Measurements from ENCODE around the gene METTL8.
A peak's percentile ranks its signal among the peaks of the same experiment; 100 is the strongest.

Gene METTL8

DNA sequence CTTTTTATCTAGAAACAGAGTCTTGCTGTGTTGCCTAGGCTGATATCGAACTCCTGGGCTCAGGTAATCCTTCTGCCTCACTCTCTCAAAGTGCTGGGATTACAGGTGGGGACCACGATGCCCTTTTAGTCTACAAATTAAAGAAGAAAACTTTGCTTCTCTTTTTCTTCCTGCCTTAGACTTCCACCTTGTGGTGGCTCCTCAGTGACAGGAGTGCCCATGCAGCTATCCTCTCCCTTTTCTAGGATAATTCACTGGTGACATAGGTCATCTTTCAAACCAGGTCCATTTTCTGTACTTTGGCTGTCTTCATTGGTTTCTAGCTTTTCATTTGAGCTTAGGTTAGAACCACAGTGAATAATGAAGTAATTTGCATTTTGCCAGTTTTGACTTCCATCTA is 13.9 kb upstream of the METTL8 start:
- CTCF ChIA-PET: interaction anchor here (0.7 kb wide), 2 partner anchors 15 to 96 kb away, joined by 4 to 5 read pairs; no protein-coding TSS in a partner anchor
- POLR2A ChIA-PET (ENCODE audit: low non-redundant PET): no interaction called here
- H3K27ac ChIP-seq: no peak overlapping the region
- no peak for DNase-seq (ENCODE audit: low spot score)
- TF ChIP-seq, protein P1, sequence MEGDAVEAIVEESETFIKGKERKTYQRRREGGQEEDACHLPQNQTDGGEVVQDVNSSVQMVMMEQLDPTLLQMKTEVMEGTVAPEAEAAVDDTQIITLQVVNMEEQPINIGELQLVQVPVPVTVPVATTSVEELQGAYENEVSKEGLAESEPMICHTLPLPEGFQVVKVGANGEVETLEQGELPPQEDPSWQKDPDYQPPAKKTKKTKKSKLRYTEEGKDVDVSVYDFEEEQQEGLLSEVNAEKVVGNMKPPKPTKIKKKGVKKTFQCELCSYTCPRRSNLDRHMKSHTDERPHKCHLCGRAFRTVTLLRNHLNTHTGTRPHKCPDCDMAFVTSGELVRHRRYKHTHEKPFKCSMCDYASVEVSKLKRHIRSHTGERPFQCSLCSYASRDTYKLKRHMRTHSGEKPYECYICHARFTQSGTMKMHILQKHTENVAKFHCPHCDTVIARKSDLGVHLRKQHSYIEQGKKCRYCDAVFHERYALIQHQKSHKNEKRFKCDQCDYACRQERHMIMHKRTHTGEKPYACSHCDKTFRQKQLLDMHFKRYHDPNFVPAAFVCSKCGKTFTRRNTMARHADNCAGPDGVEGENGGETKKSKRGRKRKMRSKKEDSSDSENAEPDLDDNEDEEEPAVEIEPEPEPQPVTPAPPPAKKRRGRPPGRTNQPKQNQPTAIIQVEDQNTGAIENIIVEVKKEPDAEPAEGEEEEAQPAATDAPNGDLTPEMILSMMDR (conservative IDR thresholded peaks at IDR 0.05; ENCODE audit: low read depth): no peak

DNA sequence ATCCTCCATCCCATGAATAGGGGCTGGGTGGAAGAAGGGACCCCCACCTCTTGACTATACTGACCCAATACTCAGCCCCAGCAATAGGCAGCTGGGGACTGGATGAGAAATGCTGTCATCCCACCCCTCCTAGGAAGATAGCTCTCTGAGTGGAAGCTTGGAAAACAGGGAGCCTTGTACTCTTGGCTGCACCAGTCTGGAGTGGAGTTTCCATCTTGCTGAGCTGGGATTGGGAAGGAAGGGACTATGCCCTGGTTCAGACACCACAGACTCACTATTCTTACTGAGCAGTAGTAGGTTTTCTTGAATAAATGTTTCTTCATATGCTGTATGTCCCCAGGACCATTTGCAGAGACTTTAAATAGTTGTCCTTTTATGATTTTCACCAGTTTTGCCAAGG is 7.7 kb upstream of the METTL8 start:
- no peak overlapping the region for H3K27ac ChIP-seq
- POLR2A ChIA-PET (ENCODE audit: low non-redundant PET): no interaction called here
- DNase-seq (ENCODE audit: low spot score): no peak
- CTCF ChIA-PET: no interaction called here
- TF ChIP-seq, protein P1 (conservative IDR thresholded peaks at IDR 0.05; ENCODE audit: low read depth): no peak

DNA sequence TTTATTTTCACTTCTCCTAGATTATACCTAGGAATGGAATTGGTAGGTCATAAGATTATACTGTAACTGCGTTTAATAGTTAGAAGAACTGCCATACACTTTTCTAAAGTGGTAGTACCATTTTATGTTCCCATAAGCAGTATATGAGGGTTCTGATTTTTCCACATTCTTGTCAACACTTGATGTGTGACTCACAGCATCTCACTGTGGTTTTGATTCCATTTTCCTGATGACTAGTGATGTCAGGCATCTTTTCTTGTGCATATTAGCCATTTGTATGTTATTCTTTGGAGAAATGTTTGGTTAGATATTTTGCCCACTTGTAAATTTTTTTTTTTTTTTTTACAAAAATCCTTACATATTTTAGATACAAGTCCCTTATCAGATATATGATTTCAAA is 2.5 kb upstream of the METTL8 start:
- CTCF ChIA-PET: no interaction called here
- H3K27ac ChIP-seq: peak overlapping the region; percentile 49; the same call in 1 of the 2 replicates
- peak; percentile 47 for DNase-seq (ENCODE audit: low spot score)
- POLR2A ChIA-PET (ENCODE audit: low non-redundant PET): interaction anchor here (0.5 to 0.6 kb wide), 2 partner anchors 74 to 459 kb away, joined by 3 read pairs; no protein-coding TSS in a partner anchor
- TF ChIP-seq, protein P1 (conservative IDR thresholded peaks at IDR 0.05; ENCODE audit: low read depth): no peak

DNA sequence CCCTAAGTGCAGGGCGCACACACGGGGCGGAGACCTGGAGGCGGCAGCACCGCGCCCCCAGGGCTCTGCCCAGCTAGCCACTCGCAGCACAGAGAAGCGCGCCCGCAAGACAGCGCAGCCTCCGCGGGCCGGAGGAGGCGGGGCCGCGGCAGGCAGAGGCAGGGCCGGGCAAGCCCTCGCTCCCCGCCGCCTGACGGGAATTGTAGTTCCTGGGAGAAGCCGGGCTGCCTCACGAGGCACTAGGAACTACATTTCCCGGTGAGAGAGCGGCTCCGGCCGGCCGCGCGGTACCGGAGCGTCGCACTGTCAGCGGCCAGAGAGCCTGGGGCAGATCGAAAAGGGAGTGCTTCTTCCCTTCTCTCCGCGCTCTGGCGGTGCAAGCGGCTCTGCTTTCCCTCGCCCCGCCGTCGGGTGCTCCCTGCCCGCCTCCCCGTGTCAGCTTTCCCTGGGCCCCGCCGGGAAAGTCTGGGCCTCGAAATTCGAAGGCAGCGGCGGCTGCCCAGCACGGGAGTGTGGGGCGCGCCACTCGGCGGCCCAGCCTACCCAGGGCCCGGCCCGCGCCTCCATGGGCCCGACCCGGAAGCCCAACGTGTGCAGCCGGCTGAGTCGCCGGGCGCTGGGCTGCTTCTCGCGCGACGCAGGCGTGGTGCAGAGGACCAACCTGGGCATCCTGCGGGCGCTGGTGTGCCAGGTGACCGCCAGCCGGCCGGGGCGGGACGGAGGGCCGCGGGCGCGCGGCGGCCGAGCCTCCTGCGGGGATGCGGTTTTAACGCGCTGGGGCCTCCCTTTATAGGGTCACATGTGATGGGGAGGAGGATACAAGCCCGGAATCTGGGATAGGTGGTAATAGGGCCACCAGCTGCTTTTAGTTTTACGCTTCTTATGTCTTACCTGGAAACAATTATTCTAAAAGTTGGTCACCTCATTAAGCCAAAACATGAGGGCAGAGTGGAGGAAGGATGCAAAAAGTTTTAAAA is 511 bp upstream of the METTL8 start, which contains the start of gene DCAF17:
Gene DCAF17, plus strand, starts transcription at position 214 of the 977 bp plus-strand sequence. Its CDS starts 352 bp downstream, at position 566.
- H3K27ac ChIP-seq: peak within 1 kb of the TSS; percentile 98
- ChIA-PET POLR2A (ENCODE audit: low non-redundant PET) (interaction anchor here (0.6 kb wide), 1 partner anchor 10 kb away, joined by 3 read pairs; no protein-coding TSS in a partner anchor), CTCF (interaction anchor here (0.5 kb wide), 1 partner anchor 711 kb away, joined by 3 read pairs; no protein-coding TSS in a partner anchor)
- TF ChIP-seq, protein P1 (conservative IDR thresholded peaks at IDR 0.05; ENCODE audit: low read depth): peak; percentile 42; the same call in 1 of the 2 replicates
- DNase-seq (ENCODE audit: low spot score): peak; percentile 89

DNA sequence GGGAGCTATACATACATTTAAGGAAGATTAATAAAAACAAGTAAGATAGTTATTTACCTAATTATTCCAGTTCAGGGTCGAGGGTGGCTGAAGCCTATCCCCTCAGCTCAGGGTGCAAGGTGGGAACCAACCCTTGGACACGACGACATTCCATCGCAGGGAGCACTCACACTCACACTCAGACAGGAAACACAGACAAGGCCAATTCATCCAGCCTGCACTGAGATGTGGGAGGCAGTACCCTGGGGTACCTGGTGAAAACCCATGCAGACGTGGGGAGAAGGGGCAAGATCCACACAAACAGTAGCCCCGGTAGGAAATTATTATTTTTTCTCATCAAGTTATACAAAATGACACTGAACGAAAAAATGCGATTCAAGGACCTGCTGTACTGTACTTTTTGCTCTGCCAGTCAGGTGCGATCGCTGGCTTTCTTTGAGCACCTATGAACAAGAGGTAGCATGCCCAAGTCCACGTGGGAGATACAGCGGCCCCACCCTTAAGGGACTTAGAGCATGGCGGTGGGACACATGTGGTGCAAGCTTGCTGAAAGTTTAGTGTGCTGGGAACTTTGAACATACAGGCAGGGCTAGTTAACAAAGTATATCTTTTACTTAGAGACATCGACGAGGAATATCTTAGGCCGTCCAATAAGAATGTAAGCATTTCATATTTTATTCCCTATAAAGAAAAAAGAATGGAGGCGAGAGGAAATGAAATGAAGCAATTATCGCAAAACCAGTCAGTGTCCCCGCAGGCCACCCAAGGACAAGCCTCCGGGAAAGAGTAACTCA is 624 bp downstream of the METTL8 start:
- peak; percentile 65 for DNase-seq (ENCODE audit: low spot score)
- ChIA-PET CTCF (interaction anchor here (0.5 to 1.1 kb wide), 3 partner anchors 17 to 710 kb away, joined by 3 to 7 read pairs (median 3); no protein-coding TSS in a partner anchor), POLR2A (ENCODE audit: low non-redundant PET) (interaction anchor here (0.6 kb wide), 1 partner anchor 1288 kb away, joined by 3 read pairs; no protein-coding TSS in a partner anchor)
- H3K27ac ChIP-seq: peak overlapping the region; percentile 98
- TF ChIP-seq, protein P1 (conservative IDR thresholded peaks at IDR 0.05; ENCODE audit: low read depth): no peak

Data from RWPE1 (cell line).